ENCODE results near the gene STIM1. TPM values are rescaled to one million over a fixed set of nuclear protein-coding genes. Genes with fewer than 3 reads are reported as not detected.

Gene STIM1
- total RNA-seq, 4 donors from 2014 or later = 42.4 to 114 (median 72.8) TPM

- H3K9me3 ChIP-seq = no peaks in the 10 kb centered on the region
- no peak overlapping the region for H3K4me3 ChIP-seq
- peak overlapping the region in 3 of 4 donors; percentile 50 to 64 (median 52) for H3K27ac ChIP-seq
- TF ChIP-seq EP300 (IDR thresholded peaks at IDR 0.05) = no peak
- TF ChIP-seq POLR2A (IDR thresholded peaks at IDR 0.05) = no peak
- no peak for TF ChIP-seq CTCF (IDR thresholded peaks at IDR 0.05)
- TF ChIP-seq POLR2AphosphoS5 (IDR thresholded peaks at IDR 0.05) = no peak
- H3K36me3 ChIP-seq = no peaks in the 10 kb centered on the region
- no peak for ATAC-seq
- peaks cover 17 to 76% (median 37%) of the 10 kb centered on the region in 3 donors for H3K4me1 ChIP-seq
- no peaks in the 10 kb centered on the region for H3K27me3 ChIP-seq
Observed at GRCh38 chr11:3866836-3867208, 11.4 kb downstream of the STIM1 start.

GRCh38 chr11:3867209-3868091 is 12.0 kb downstream of the STIM1 start:
- H3K27me3 ChIP-seq = no peaks in the 10 kb centered on the region
- H3K36me3 ChIP-seq = no peaks in the 10 kb centered on the region
- WGBS, 2 donors (ENCODE audit: low coverage in 1 of 2) = 0 to 40% methylated on average over 1 of the region's 6 CpGs
- peaks cover 17 to 73% (median 37%) of the 10 kb centered on the region in 3 donors for H3K4me1 ChIP-seq
- H3K27ac ChIP-seq = peak overlapping the region in 3 of 4 donors; percentile 50 to 64 (median 52)
- peak; percentile 60 for ATAC-seq
- H3K9me3 ChIP-seq = no peaks in the 10 kb centered on the region
- H3K4me3 ChIP-seq = no peak overlapping the region
- no peak for TF ChIP-seq CTCF (IDR thresholded peaks at IDR 0.05)
- no peak for TF ChIP-seq POLR2AphosphoS5 (IDR thresholded peaks at IDR 0.05)
- no peak for TF ChIP-seq EP300 (IDR thresholded peaks at IDR 0.05)
- TF ChIP-seq POLR2A (IDR thresholded peaks at IDR 0.05) = no peak

GRCh38 chr11:3873712-3874349 is 18.4 kb downstream of the STIM1 start:
- H3K9me3 ChIP-seq = no peaks in the 10 kb centered on the region
- no peak for ATAC-seq
- H3K27ac ChIP-seq = no peak overlapping the region
- peaks cover 8 to 75% (median 11%) of the 10 kb centered on the region in 3 donors for H3K4me1 ChIP-seq
- TF ChIP-seq EP300 (IDR thresholded peaks at IDR 0.05) (no peak), POLR2A (IDR thresholded peaks at IDR 0.05) (no peak), CTCF (IDR thresholded peaks at IDR 0.05) (no peak), POLR2AphosphoS5 (IDR thresholded peaks at IDR 0.05) (no peak)
- H3K27me3 ChIP-seq = no peaks in the 10 kb centered on the region
- no peak overlapping the region for H3K4me3 ChIP-seq
- WGBS, 2 donors (ENCODE audit: low coverage in 1 of 2) = 50 to 100% methylated on average over 1 of the region's 2 CpGs
- no peaks in the 10 kb centered on the region for H3K36me3 ChIP-seq

- Histone ChIP-seq H3K4me3 (no peak overlapping the region), H3K4me1 (peaks cover 17 to 87% (median 17%) of the 10 kb centered on the region in 3 donors), H3K27ac (peak overlapping the region in 2 of 4 donors; percentile 33 to 65), H3K36me3 (no peaks in the 10 kb centered on the region), H3K9me3 (no peaks in the 10 kb centered on the region), H3K27me3 (no peaks in the 10 kb centered on the region)
- WGBS, 2 donors (ENCODE audit: low coverage in 1 of 2) = 39 to 54% methylated on average over 2 to 3 of the region's 3 CpGs
- no peak for ATAC-seq
- TF ChIP-seq EP300 (IDR thresholded peaks at IDR 0.05) (no peak), POLR2AphosphoS5 (IDR thresholded peaks at IDR 0.05) (no peak), CTCF (IDR thresholded peaks at IDR 0.05) (no peak), POLR2A (IDR thresholded peaks at IDR 0.05) (no peak)
Observed at GRCh38 chr11:3876613-3877012, 21.1 kb downstream of the STIM1 start.

All from gastroesophageal sphincter (tissue), 4 donors.